K562 (cell line): Measurements from ENCODE around the gene NFILZ. TPM values are rescaled to one million over a fixed set of nuclear protein-coding genes. Genes with fewer than 3 reads are reported as not detected.

Experiments used
- ATAC-seq: fragments of 200-7000 bp; cut with Tn5 transposase; 3 replicates; pipeline ENCODE4 v1.9.1; 2020; ENCODE audit warnings: moderate library complexity
- BruUV-seq: library from RNA; stranded (reverse); fragments of 400-500 nt; replicated peaks from 2 replicates; lab custom pipeline; 2021; lab: Mats Ljungman, UMichigan
- CTCF ChIA-PET: fragments of 300-600 bp; formaldehyde crosslinking; extraction: SDS; loops from one replicate; lab custom pipeline; 2021; ENCODE audit warnings: low intra/inter-chr PET ratio; lab: Yijun Ruan, JAX
- POLR2A ChIA-PET: fragments of 300-600, 350-650 bp; sonication (Branson Sonifier 250); formaldehyde crosslinking; extraction: SDS; loops from one replicate; lab custom pipeline; 2021; ENCODE audit warnings: antibody characterized with exemption, inconsistent platforms; lab: Yijun Ruan, JAX
- DNase-seq, 4 experiments: peaks; one replicate each; pipeline versions ENCODE4 v3.0.0 to v3.0.0-alpha.2; 2011 to 2018; ENCODE audit warnings: low spot score in 3 of 4, mixed read lengths in 3 of 4; ENCODE audit errors: extremely low read depth in 1 of 4
- FAIRE-seq: peaks from 2 replicates; lab custom pipeline; 2011; peaks lifted over from hg19 to GRCh38; lab: Jason Lieb, UNC
- H2AFZ ChIP-seq: 2 replicates; pipeline ENCODE4 v1.6.0; 2011; ENCODE audit warnings: low read depth, low read length, control low read depth, inconsistent platforms
- H3K27ac ChIP-seq: fragments of 200-600 bp; 3 replicates; pipeline ENCODE4 v1.8.0; 2011; ENCODE audit warnings: low read depth, mild to moderate bottlenecking, control low read depth, inconsistent platforms, low read length, moderate library complexity, mixed read lengths; ENCODE audit errors: extremely low read depth
- H3K27me3 ChIP-seq, 2 experiments: fragments of 300-600 bp in 1 of 2; 2 replicates in 1 of 2; 3 replicates in 1 of 2; pipeline versions ENCODE4 v1.6.0 to v1.8.0; 2011; ENCODE audit warnings: inconsistent platforms in 2 of 2, low read length in 2 of 2, mild to moderate bottlenecking in 1 of 2, mixed read lengths in 1 of 2, moderate library complexity in 1 of 2; ENCODE audit not compliant: control insufficient read depth in 2 of 2, insufficient read depth in 2 of 2
- H3K36me3 ChIP-seq: fragments of 300-600 bp; 3 replicates; pipeline ENCODE4 v1.8.0; 2011; ENCODE audit warnings: mild to moderate bottlenecking, low read length, inconsistent platforms; ENCODE audit not compliant: control insufficient read depth, insufficient read depth
- H3K4me1 ChIP-seq, 2 experiments: fragments of 200-600 bp in 1 of 2; replicated peaks in 1 of 2; 2 replicates in 1 of 2; 3 replicates in 1 of 2; pipeline versions ENCODE4 v1.5.1 to v1.8.0; 2011; ENCODE audit warnings: inconsistent platforms in 2 of 2, low read length in 2 of 2, mild to moderate bottlenecking in 1 of 2, mixed read lengths in 1 of 2, moderate library complexity in 1 of 2; ENCODE audit not compliant: control insufficient read depth in 2 of 2, insufficient read depth in 2 of 2
- H3K4me2 ChIP-seq: 2 replicates; pipeline ENCODE4 v1.6.1; 2011; ENCODE audit warnings: low read length, control low read depth, inconsistent platforms, mixed read lengths; ENCODE audit not compliant: insufficient read depth
- H3K4me3 ChIP-seq: fragments of 200-600 bp; sonication (generic), shearing (Covaris generic); 2 replicates; pipeline ENCODE4 v1.5.1; 2016; ENCODE audit warnings: control low read depth, inconsistent platforms
- H3K79me2 ChIP-seq: fragments of 200-600 bp; 3 replicates; pipeline ENCODE4 v1.8.0; 2011; ENCODE audit warnings: low read length, inconsistent platforms; ENCODE audit not compliant: control insufficient read depth, insufficient read depth
- H3K9ac ChIP-seq, 2 experiments: 2 replicates each; pipeline versions ENCODE4 v1.6.0 to v1.6.1; 2011; ENCODE audit warnings: low read depth in 2 of 2, low read length in 2 of 2, control low read depth in 1 of 2, inconsistent platforms in 1 of 2, mild to moderate bottlenecking in 1 of 2, mixed read lengths in 1 of 2; ENCODE audit not compliant: insufficient read depth in 1 of 2
- H3K9me1 ChIP-seq: one replicate; pipeline ENCODE4 v1.6.0; 2011; ENCODE audit warnings: inconsistent platforms, mild to moderate bottlenecking, low read length, moderate library complexity; ENCODE audit not compliant: control insufficient read depth, insufficient read depth
- H3K9me3 ChIP-seq: replicated peaks from 2 replicates; pipeline ENCODE4 v1.5.1; 2011; ENCODE audit warnings: low read depth, low read length, inconsistent platforms; ENCODE audit not compliant: control insufficient read depth, insufficient read depth
- H4K20me1 ChIP-seq: replicated peaks from 2 replicates; pipeline ENCODE4 v1.6.1; 2011; ENCODE audit warnings: low read length, inconsistent platforms, mixed read lengths; ENCODE audit not compliant: control insufficient read depth, insufficient read depth
- CC2D1A ChIP-seq: fragments of 450-650 bp; IDR thresholded peaks from 2 replicates; pipeline ENCODE4 v1.6.1; 2017; ENCODE audit warnings: mild to moderate bottlenecking
- KLF13 ChIP-seq: fragments of 450-650 bp; IDR thresholded peaks from 2 replicates; pipeline ENCODE4 v1.6.1; 2016; ENCODE audit warnings: missing genetic modification characterization, low read depth, mild to moderate bottlenecking, missing compliant biosample characterization, moderate library complexity, borderline replicate concordance
- MYC ChIP-seq, 2 experiments: fragments of 250-450 bp in 1 of 2; sonication (Bioruptor Pico) in 1 of 2; IDR thresholded peaks; 2 replicates each; pipeline versions ENCODE4 v1.5.1 to v1.6.1; 2012 to 2021; ENCODE audit warnings: low read depth in 2 of 2, borderline replicate concordance in 1 of 2, improper control_type of control experiment in 1 of 2, low read length in 1 of 2, mild to moderate bottlenecking in 1 of 2, moderate library complexity in 1 of 2
- RB1 ChIP-seq: fragments of 450-650 bp; IDR thresholded peaks from 2 replicates; pipeline ENCODE4 v1.6.1; 2017; ENCODE audit warnings: low read depth, mild to moderate bottlenecking
- REST ChIP-seq, 2 experiments: fragments of 450-650 bp; formaldehyde crosslinking in 1 of 2; IDR thresholded peaks; 2 replicates each; pipeline versions ENCODE4 v1.4.0 to v1.6.1; 2014 to 2020; ENCODE audit warnings: mild to moderate bottlenecking in 2 of 2, borderline replicate concordance in 1 of 2, low read depth in 1 of 2
- ZNF23 ChIP-seq: fragments of 250-450 bp; sonication (Bioruptor Pico); IDR thresholded peaks from 2 replicates; pipeline ENCODE4 v1.4.0; 2020; ENCODE audit warnings: mild to moderate bottlenecking
- ZNF263 ChIP-seq: sonication (generic); formaldehyde crosslinking; IDR thresholded peaks from 2 replicates; pipeline ENCODE4 v1.8.0; 2022; ENCODE audit warnings: mild to moderate bottlenecking, missing genetic modification reagents, borderline replicate concordance
- ZNF583 ChIP-seq: fragments of 250-450 bp; sonication (Bioruptor Pico); IDR thresholded peaks from 2 replicates; pipeline ENCODE4 v1.4.0; 2020
- ZSCAN32 ChIP-seq: fragments of 450-650 bp; formaldehyde crosslinking; IDR thresholded peaks from 2 replicates; pipeline ENCODE4 v1.4.0; 2020; ENCODE audit warnings: mild to moderate bottlenecking, moderate library complexity
- WGBS: fragments of 100-300 bp; shearing (Covaris generic); methylation state at CpG from one replicate; pipeline ENCODE4 v1.1.6; 2016; ENCODE audit warnings: low coverage, mixed read lengths; ENCODE audit not compliant: insufficient coverage; ENCODE audit errors: missing lambda C conversion rate; 5-methylcytosine and 5-hydroxymethylcytosine counted together
- in situ Hi-C: fragments of 300-500 bp; cut with MboI; formaldehyde crosslinking; loops from 4 replicates; pipeline ENCODE4 v1.15.0; 2018; ENCODE audit warnings: inconsistent platforms, mixed read lengths
- intact Hi-C: fragments of 100-400 bp; cut with micrococcal nuclease; formaldehyde crosslinking; loops from 2 replicates; pipeline ENCODE4 v1.14.2; 2022
- polyA plus RNA-seq, 8 experiments: library from polyadenylated mRNA; depleted of rRNA in 4 of 8; stranded (reverse) in 5 of 8; unstranded in 3 of 8; fragments of >200 nt; fragmentation: Nextera tagmentation in 2 of 8; fragmentation: Illumina TruSeq in 1 of 8; extraction: Ambion mirVana in 2 of 8; extraction: Trizol in 1 of 8; gene quantifications; 2 replicates each; pipeline versions ENCODE4 v1.2.1 to v1.2.3, GENCODE V29; 2011 to 2014; ENCODE audit warnings: inconsistent platforms in 1 of 8, missing spikeins in 1 of 8
- total RNA-seq, 7 experiments: library from RNA; depleted of rRNA in 6 of 7; stranded (reverse); fragments of >200 nt in 6 of 7; fragmentation: Illumina TruSeq in 2 of 7; extraction: Trizol in 2 of 7; gene quantifications; 2 replicates each; pipeline versions ENCODE4 v1.2.1 to v1.2.3, GENCODE V29; 2011 to 2021; ENCODE audit warnings: low replicate concordance in 1 of 7

Gene NFILZ
- total and polyA plus RNA-seq, 9 of the 15 experiments (the other 6 are each of a cell fraction or from before 2014, with no cell fraction given) = not detected

- no peaks in the 10 kb centered on the region for H3K9me1 ChIP-seq
- CTCF ChIA-PET = interaction anchor here (0.8 to 1.6 kb wide), 2 partner anchors 233 to 316 kb away, joined by 6 to 8 read pairs; no protein-coding TSS in a partner anchor
- peaks cover 8% of the 10 kb centered on the region; the same call in 1 of the 2 replicates for H4K20me1 ChIP-seq
- H3K36me3 ChIP-seq = no peaks in the 10 kb centered on the region
- ATAC-seq (peak; percentile 93), DNase-seq (peak; percentile 79 to 83 (median 81)), FAIRE-seq (peak; percentile 67)
- 13% methylated on average over 33 of the region's 34 CpGs for WGBS
- no peak overlapping the region for H3K4me2 ChIP-seq
- H2AFZ ChIP-seq = no peak overlapping the region
- peaks cover 9 to 28% of the 10 kb centered on the region in 2 experiments; a peak in 3 of 5 replicates for H3K27me3 ChIP-seq
- no peaks in the 10 kb centered on the region for H3K79me2 ChIP-seq
- no peak overlapping the region for H3K4me3 ChIP-seq
- BruUV-seq = no TSS peak
- peaks cover 0 to 25% of the 10 kb centered on the region in 2 experiments; a peak in 1 of 5 replicates for H3K4me1 ChIP-seq
- no peaks in the 10 kb centered on the region for H3K9me3 ChIP-seq
- intact Hi-C loops = no loop called here
- no peak overlapping the region for H3K9ac ChIP-seq
- in situ Hi-C loops = no loop called here
- POLR2A ChIA-PET = interaction anchor here (1.3 kb wide), 1 partner anchor 73 kb away, joined by 4 read pairs; the partner anchor contains the start of gene ZNF414
- H3K27ac ChIP-seq = no peak overlapping the region
- TF ChIP-seq ZNF23 (CRISPR knock-in tag) (no peak), ZSCAN32 (CRISPR knock-in tag) (no peak), REST (IDR thresholded peaks at IDR 0.05; ENCODE audit: borderline replicate concordance) (peak; percentile 66; the same call in 1 of the 2 replicates), REST (CRISPR knock-in tag; IDR thresholded peaks at IDR 0.05; ENCODE audit: low read depth) (no peak), RB1 (peak; percentile 51; the same call in 1 of the 2 replicates), CC2D1A (peak; percentile 41; the same call in 1 of the 2 replicates), MYC (IDR thresholded peaks at IDR 0.05; ENCODE audit: low read depth, low read length) (0 out of 2 replicates have a peak, but pooled peaks have one; percentile 13), MYC (CRISPR knock-in tag; IDR thresholded peaks at IDR 0.05; ENCODE audit: borderline replicate concordance, low read depth) (no peak), KLF13 (tag) (peak; percentile 9; the same call in 1 of the 2 replicates), ZNF583 (no peak), ZNF263 (CRISPR knock-in tag) (peak; percentile 100)
Observed at GRCh38 chr19:8585894-8586750, 44.3 kb upstream of the NFILZ start.
